ENCODE data around the gene RPRD1A.
"Not testable (repeated sequence)": the region's sequence is repeated elsewhere in the genome, so short reads cannot be mapped to it uniquely, and the experiment has no call there.

The RPRD1A gene

DNA sequence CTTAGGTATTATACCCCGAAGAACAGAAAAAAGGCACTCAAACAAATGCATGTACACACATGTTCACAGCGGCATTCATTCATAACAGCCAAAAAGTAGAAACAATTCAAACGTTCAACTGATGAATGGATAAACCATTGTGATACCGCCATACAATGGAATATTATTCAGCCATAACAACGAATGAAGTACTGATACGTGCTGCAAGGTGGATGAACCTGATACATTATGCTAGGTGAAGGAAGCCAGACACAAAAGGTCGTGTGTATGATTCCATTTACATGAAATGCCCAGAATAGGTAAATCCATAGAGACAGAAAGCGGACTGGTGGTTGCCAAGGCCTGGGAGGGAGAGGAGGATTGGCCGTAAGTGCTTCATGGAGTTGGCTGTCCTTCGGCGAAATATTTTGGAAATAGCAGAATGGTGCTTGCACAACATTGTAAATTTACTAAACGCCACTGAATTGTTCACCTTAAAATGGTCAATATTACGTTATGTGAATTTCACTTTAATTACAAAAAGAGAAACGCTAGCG lies 95.6 kb downstream of the RPRD1A start:
- no peak for DNase-seq (ENCODE audit: low spot score)

DNA sequence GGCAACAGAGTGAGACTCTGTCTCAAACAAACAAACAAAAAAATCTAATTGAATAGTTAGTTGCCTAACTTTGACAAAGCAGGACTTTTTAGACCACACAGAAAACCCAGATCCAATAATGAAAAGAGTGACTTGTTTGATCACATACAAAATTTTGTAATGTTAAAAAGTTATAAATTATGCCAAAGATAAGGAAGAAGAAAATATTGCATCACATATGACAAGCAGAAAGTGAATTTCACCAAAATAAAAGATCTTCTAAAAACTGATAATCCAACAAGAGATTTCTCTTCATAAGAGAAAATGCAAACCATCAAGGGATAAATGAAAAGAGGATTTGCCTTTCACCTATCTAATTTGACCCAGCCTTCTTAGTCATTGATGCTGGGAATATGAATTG lies 97.7 kb downstream of the RPRD1A start:
- no peak for DNase-seq (ENCODE audit: low spot score)

DNA sequence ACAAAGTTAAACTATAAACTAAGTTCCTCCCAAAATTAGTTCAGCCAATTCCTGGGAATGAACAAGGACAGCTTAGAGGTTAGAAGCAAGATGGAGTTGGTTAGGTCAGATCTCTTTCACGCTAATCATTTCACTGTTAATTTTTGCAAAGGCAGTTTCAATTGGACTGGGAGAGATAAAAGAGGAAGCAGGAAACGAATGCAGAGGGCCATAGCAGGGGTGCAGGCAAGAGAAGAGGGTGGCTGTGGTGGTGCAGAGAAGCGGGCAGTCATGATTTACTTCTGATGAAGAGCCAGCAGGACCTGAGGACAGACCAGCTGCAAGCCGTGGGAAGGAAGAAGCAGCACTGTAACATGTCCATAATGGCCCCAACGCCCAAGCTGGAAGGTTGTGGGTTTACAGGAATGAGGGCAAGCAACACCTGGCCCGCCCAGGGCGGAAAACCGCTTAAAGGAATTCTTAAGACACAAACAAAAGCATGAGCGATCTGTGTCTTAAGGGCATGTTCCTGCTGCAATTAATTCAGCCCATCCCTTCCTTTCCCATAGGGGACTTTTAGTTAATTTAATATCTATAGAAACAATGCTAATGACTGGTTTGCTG lies 99.0 kb downstream of the RPRD1A start:
- no peak for DNase-seq (ENCODE audit: low spot score)

DNA sequence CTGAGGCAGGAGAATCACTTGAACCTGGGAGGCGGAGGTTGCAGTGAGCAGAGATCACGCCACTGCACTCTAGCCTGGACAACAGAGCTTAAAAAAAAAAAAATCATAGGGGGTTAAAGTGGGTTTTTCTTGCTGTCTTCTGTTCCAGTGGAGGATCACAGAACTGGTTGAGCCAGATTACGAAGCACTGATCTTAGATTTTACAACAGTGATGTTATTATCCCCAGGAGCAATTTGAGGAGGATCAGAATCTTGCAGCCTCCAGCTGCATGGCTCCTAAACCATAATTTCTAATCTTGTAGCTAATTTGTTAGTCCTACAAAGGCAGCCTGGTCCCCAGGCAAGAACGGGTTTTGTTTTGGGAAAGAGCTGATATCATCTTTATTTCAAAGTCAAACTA lies 99.5 kb downstream of the RPRD1A start:
- not testable (repeated sequence) for DNase-seq (ENCODE audit: low spot score)

DNA sequence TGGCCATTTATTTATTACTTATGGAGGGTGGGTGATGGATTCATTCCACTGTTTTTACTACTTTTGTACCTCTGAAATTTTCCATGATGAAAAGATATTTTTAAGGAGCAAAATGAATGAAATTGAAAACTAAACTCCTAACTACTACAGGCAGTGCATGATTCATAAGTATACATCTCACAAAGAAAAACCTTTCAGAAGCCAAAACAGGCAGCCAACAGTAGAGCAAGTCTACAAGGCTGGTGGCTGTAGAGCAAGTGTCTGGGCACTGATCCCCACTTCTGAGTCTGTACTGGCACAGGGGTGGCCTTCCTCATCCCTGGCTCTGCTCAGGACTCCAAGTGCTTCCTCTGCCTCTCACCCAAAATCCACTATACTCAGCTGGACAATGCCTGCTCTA lies 103.0 kb downstream of the RPRD1A start:
- DNase-seq (ENCODE audit: low spot score), result no peak

DNA sequence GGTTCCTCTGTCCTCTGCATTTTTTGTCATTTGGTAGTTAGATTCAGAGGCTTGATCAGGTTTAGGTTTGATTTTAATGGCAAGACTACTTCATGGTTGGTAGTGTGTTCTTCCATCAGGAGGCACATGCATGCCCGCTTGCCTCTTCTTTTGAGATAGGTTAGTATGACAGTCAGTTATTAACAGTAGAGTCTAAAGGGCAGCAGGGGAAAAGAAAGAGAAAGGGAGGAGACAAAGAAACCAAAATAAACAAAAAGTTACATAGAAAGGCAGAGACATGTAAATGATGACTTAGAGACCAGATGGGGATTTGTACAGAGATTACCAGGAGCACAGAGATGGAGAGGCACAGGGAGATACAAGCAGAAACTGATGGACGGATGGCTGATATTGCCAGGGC lies 105.0 kb downstream of the RPRD1A start:
- DNase-seq (ENCODE audit: low spot score), result no peak

DNA sequence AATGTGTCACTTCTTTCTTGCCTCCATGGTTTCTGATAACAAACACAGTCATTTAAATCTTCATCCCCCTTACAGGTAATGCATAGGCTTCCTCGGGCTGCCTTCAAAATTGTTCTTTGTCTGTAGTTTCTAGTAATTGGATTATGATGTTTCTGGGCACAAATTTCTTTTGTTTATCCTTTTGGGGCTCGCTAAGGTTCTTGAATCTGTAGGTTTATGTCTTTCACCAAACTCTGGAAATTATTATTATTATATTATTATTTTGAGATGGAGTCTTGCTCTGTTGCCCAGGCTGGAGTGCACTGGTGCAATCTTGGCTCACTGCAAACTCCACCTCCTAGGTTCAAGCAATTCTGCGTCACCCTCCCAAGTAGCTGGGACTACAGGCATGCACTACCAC lies 111.1 kb downstream of the RPRD1A start:
- no peak for DNase-seq (ENCODE audit: low spot score)

DNA sequence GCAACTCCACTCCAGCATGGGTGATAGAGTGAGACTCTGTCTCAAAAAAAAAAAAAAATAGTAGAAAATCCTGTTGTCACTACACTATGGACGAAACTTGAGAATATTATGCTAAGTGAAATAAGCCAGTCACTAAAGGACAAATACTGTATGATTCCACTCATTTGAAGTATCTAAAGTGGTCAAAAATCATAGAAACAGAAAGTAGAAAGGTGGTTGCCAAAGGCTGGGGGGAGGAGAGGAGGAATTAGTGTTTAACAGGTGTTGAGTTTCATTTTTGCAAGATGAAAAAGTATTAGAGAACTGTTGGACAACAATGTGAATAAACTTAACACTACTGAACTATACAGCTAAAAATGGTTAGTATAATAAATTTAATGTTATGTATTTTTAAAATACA lies 113.7 kb downstream of the RPRD1A start:
- DNase-seq (ENCODE audit: low spot score), result no peak

DNA sequence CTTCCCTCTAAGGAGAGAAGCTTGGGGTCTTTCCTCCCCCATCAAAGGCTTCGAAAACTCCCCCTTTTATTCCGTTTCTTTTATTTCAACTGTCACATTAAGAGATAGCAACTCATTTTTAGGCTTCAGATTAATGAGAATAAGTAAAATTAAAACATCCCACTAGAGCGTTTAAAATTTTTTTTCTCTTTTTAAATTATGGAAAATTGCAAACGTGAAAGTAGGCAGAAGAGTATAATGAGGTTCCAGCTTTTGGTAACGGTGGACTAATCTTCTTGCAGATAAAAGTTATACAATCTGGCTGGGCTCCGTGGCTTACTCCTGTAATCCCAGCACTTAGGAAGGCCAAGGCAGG lies 116.8 kb downstream of the RPRD1A start:
- no peak for DNase-seq (ENCODE audit: low spot score)

DNA sequence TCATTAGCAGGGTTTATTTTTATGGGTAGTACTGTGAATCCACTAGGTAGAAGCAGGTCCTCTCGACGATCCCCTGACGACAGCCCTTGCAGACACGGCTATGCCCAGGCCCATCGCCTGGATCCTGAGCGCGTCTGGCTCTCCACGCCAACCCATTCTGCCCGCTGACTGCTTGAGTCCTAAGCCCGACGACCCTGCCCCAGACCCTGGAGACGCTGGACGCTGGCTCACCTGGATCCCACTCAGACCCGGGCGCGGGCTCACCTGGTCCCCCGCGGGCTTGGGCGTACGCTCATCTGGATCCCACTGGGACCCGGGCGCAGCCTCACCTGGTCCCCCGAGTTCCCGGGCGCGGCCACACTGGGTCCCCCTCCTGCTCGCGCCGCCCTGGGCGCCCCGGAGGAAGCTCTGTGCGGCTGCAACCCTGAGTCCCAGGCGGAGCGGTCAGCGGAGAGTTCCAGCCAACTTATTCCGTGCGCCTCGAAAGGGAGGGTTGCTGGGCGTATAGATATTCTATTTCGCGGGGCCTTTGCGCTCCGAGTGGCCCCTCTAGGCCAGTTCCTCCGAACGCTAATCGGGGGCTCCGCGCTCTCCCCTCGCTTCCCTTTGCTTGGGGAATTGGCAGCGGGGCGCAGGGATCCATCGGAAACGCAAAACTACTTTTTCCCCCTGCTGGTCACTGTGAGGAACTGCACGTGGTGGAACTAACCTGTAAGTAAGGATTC lies 117.3 kb downstream of the RPRD1A start:
- DNase-seq (ENCODE audit: low spot score), result peak; percentile 66

DNA sequence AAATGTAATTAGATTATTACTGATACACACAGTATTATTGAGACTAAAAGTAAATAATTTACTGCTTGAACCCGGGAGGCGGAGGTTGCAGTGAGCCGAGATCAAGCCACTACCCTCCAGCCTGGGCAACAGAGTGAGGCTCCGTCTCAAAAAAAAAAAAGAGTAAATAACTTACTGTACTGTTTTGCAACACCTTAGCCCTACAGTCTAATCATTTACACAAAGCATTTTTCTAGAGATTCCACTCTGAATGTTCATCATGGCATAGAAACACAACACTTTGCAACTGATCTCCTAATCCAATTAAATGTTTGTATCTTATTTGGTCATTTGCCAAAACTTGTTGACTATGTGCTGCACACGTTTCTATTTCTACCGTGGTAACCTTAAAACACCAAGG lies 118.3 kb downstream of the RPRD1A start:
- DNase-seq (ENCODE audit: low spot score), result no peak

DNA sequence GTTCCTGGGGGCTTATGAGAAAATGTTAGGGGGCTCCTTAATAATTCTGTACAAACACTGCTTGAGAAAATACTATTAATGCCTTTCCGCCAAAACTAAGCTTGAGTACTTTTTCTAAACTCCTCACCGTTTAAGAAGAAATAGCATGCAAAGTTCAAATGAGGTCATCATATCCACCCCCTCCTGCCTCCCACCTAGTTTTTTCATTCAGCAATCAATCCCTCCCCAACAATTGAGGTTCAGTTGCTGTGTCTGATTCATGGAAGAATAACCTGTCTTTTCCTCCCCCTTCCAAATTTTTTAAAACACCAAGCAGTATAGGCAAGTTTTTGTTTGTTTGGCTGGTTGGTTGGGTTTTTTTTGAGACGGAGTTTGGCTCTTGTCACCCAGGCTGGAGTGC lies 119.3 kb downstream of the RPRD1A start:
- DNase-seq (ENCODE audit: low spot score), result no peak

DNA sequence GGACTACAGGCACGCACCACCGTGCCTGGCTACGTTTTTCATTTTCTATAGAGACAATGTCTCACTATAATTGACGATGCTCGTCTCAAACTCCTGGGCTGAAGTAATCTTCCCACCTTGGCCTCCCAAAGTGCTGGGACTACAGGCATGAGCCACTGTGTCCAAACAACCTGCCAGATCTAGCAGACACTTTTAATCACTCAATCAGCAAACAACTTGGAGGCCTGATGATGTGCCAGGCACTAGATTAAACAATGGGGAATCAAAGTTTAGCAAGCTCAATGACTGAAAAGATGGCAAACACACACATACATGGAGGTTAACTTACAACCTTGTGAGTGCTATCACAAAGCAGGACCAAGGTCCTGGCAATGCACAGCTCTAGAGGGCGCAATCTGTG lies 124.7 kb downstream of the RPRD1A start:
- no peak for DNase-seq (ENCODE audit: low spot score)

DNA sequence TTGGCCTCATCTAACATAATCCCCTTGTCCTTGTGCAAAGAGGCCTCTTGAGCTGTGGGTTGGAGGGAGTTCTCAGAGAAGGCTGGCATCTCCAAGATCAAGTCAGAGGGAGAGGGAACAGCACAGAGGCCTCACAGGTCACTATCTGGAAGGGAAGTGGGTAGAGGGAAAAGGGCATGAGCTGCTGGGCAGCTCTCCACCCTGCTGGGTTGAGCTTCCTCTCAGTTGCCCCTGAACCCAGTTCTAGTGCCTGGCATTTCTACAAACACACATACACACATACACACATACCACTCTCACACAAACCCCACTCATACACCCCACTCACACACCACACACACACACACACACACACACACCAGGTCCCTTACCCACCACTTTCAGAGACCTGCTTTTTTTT lies 125.2 kb downstream of the RPRD1A start:
- no peak for DNase-seq (ENCODE audit: low spot score)

DNA sequence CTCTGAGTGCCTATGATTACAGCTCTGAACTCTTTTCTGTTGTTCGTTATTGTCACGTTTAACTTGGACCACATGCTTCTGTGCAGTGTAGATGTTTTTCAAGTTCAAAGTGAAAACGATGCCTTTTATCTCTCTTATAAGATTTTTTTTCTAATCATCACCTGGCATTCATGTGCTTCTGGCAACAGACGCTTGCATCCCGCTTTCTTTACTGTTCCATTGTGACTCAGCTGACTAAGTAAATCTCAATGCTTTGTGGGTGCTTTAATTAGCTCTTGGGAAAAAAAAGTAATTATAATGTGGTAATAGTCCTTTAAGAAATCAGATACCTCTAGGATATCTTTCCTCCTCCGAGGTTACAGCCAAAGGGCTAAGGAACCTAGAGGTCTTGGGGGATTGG lies 126.1 kb downstream of the RPRD1A start:
- DNase-seq (ENCODE audit: low spot score), result no peak

All from AG08396 (cell line).